ENCODE measurements around the gene RRAS.

Gene RRAS

GRCh38 chr19:49613374-49613773 is 26.6 kb downstream of the RRAS start:
- no peak for DNase-seq (ENCODE audit: low spot score)
- no peak for TF ChIP-seq CTCF (IDR thresholded peaks at IDR 0.05)
- Histone ChIP-seq H3K27ac (no peak overlapping the region), H3K4me3 (no peak overlapping the region)

- Histone ChIP-seq H3K27ac (no peak overlapping the region), H3K4me3 (no peak overlapping the region)
- no peak for DNase-seq (ENCODE audit: low spot score)
- TF ChIP-seq CTCF (IDR thresholded peaks at IDR 0.05): no peak
Observed at GRCh38 chr19:49609499-49610092, 30.3 kb downstream of the RRAS start.

- DNase-seq (ENCODE audit: low spot score): no peak
- no peak overlapping the region for H3K27ac ChIP-seq
- no peak for TF ChIP-seq CTCF (IDR thresholded peaks at IDR 0.05)
- no peak overlapping the region for H3K4me3 ChIP-seq
Observed at GRCh38 chr19:49605605-49606004, 34.3 kb downstream of the RRAS start.

- no peak for TF ChIP-seq CTCF (IDR thresholded peaks at IDR 0.05)
- Histone ChIP-seq H3K27ac (no peak overlapping the region), H3K4me3 (no peak overlapping the region)
- DNase-seq (ENCODE audit: low spot score): no peak
Observed at GRCh38 chr19:49602806-49603205, 37.1 kb downstream of the RRAS start.

- no peak overlapping the region for H3K27ac ChIP-seq
- no peak for TF ChIP-seq CTCF (IDR thresholded peaks at IDR 0.05)
- DNase-seq (ENCODE audit: low spot score): no peak
Observed at GRCh38 chr19:49601482-49602038, 38.4 kb downstream of the RRAS start.

GRCh38 chr19:49599378-49600295 is 40.3 kb downstream of the RRAS start:
- no peak for TF ChIP-seq CTCF (IDR thresholded peaks at IDR 0.05)
- DNase-seq (ENCODE audit: low spot score): no peak
- H3K4me3 ChIP-seq: no peak overlapping the region
- H3K27ac ChIP-seq: no peak overlapping the region

More at GRCh38 chr19:49601482-49602038, 38.4 kb downstream of the RRAS start:
- no peak overlapping the region for H3K4me3 ChIP-seq

All from coronary artery (tissue), 2 donors.